NCI-H2196 (cell line): ENCODE results near the gene LRRC46.

Experiments used
- DNase-seq: peaks from one replicate; lab custom pipeline; 2025; ENCODE audit not compliant: unreplicated experiment; lab: John Stamatoyannopoulos, UW

Gene LRRC46

GRCh38 chr17:47875011-47875985, 43.8 kb downstream of the LRRC46 start:
- no peak for DNase-seq

GRCh38 chr17:47877368-47878034, 46.0 kb downstream of the LRRC46 start:
- DNase-seq: no peak

GRCh38 chr17:47878203-47879027, 46.9 kb downstream of the LRRC46 start:
- no peak for DNase-seq

- no peak for DNase-seq
Observed at GRCh38 chr17:47879028-47879585, 47.6 kb downstream of the LRRC46 start.

GRCh38 chr17:47879776-47880454, 48.4 kb downstream of the LRRC46 start:
- no peak for DNase-seq

GRCh38 chr17:47882247-47882646, 50.8 kb downstream of the LRRC46 start:
- no peak for DNase-seq

- no peak for DNase-seq
Observed at GRCh38 chr17:47882695-47883588, 51.5 kb downstream of the LRRC46 start.

- DNase-seq: no peak
Observed at GRCh38 chr17:47883589-47884426, 52.3 kb downstream of the LRRC46 start.

GRCh38 chr17:47884427-47884740, 52.9 kb downstream of the LRRC46 start:
- no peak for DNase-seq

- no peak for DNase-seq
Observed at GRCh38 chr17:47884905-47885730, 53.6 kb downstream of the LRRC46 start.
